Measurements from ENCODE around the gene SEPTIN7. TPM values are rescaled to one million over a fixed set of nuclear protein-coding genes. Genes with fewer than 3 reads are reported as not detected.

SEPTIN7 gene
- total RNA-seq, 1 experiment from 2014 or later: 531 TPM

Other genes with a start within 250 kb of the SEPTIN7 start
- 28.2 and 32.1 TPM in 2 replicates for gene HERPUD2, start 105.9 kb upstream of the SEPTIN7 start, total RNA-seq (2014; rRNA removed; shearing (Covaris generic))

Measured in SK-MEL-5 (cell line).